Hepatic stellate cell (primary cell): ENCODE data around the gene PPP2R2D.
"Not testable (repeated sequence)": the region's sequence is repeated elsewhere in the genome, so short reads cannot be mapped to it uniquely, and the experiment has no call there.

Source experiments
- DNase-seq: peaks from one replicate; pipeline ENCODE4 v3.0.0; 2011; ENCODE audit warnings: low spot score

Gene PPP2R2D

DNA sequence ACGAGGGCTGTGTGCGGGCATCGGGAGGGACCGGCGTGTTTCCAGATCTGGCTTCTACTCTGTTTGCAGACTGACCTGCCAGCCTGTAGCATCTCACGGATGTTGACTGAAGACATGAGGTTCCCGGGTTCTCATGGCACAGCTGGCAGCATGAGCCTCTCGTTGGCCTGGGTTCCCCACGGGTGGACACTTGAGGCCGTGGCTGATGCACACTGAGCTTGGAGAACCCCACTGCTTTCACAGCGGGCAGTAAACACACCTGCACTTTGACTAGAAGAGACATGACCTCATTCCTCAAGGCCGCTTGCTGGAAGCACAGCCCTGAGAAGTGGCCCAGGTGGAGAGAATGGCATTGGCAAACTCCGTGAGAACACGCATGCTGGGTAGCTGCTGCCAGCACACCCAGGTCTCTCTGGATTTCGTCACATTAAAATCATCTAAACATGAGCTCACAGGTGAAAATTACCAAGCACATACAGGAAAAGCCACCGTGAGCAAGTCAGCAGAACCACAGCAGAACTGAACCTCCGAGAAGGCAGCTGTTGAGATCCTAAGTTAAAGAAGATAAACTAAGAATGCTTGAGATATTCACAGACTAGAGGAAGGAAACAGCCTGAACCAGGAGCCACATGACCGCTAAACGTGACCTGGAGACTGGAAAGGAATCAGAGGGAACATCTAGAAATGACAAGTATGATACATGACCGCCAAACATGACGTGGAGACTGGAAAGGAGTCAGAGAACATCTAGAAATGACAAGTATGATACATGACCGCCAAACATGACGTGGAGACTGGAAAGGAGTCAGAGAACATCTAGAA is 48.4 kb downstream of the PPP2R2D start:
- no peak for DNase-seq

DNA sequence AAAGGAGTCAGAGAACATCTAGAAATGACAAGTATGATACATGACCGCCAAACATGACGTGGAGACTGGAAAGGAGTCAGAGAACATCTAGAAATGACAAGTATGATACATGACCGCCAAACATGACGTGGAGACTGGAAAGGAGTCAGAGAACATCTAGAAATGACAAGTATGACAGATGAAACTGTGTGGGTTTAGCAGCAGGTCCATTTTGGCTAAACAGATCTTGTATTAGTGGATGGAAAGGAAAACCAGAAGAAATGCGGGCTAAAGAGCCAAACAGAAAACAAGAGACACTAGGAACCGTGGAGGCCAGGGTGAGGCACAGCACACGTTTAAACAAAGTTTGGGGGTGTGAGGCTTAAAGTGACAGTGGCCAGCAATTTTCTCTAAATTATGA is 49.1 kb downstream of the PPP2R2D start:
- not testable (repeated sequence) for DNase-seq

DNA sequence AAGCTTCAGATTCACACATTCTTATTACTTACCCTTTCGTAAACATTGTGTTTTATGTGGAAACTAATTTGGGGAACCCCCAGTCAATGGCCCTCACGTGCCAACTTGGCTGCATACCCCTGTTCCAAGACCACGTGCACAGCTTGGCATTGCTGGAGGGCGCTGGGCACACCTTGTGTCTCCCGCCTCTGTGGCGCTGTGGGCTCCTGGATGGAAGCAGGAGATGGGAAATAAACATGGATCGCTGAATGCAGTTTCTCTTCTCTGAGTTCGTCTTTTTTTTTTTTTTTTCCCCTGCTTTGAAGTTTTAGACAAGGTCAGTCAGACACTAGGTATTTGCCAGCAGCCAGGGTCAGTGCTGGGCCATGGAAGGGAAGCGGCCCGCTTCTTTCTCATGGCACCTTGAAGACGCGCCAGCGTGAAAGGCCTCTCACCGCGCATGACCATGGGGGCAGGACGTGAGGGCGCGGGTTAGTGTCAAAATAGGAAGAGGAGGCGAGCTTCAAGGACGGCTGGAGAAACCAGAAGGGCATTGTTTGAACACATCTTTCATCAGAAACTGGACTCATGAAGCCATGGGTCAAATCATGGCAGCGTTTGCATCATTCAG is 53.7 kb downstream of the PPP2R2D start:
- no peak for DNase-seq

- DNase-seq, result no peak
These were observed 55.0 kb downstream of the PPP2R2D start for GRCh38 chr10:131955591-131956340.

GRCh38 chr10:131959841-131960240 is 59.0 kb downstream of the PPP2R2D start:
- DNase-seq, result no peak

DNA sequence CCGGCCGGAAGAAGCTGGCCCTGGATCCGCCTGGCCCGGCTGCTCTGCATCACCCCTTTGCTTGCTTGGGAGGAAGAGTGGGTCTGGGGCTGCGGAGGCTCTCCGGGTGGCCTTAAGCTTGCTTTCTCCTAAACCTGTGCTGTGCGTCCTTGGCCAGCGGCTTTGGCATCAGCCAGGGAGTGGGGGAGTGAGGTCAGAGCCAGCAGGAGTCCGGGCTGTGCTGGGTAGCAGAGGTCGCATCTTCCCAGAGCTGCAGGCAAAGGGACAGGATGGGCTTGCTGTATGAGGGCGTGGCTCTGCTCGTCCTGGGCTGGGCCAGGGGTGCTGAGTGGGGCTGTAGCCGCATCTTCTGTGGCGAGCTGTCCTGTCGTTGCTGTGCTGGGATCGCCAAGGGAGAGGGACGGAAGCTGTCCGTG is 59.8 kb downstream of the PPP2R2D start:
- DNase-seq, result no peak

DNA sequence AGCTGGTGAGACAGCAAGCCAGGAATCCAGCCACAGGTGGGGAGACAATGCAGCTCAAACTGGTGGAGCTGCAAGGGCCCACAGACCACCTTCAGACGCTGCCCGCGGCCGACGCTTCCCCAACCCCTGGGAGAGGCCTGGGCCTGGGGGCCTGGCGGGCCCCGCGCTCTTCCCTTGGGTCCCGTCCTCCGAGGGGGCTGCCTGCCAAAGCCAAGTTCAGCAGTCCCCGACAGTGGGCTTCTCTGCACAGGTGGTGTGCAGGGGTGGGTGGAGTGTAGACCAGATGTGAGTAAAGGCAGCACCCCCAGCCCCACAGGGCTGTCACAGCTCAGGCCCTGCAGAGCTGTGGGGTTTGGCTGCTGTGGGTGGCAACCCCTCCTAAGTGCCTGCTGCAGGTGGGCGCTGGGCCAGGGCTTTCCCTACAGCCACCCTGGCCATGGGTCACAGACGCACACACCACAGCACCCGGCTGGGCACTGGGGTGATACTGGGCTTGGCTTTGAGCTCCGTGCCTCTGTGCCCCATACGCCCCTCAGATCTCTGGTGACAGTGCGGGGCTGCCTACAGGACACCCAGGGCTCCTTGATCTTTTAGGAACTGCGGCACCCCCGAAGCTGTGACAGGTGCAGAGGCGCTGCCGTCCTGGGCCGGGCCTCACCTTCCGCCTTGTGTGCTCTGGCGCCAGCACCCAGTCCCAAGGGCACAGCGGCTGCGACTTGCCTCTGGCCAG is 60.4 kb downstream of the PPP2R2D start:
- DNase-seq, result no peak

- DNase-seq, result no peak
These were observed 61.2 kb downstream of the PPP2R2D start for GRCh38 chr10:131961777-131962662.

DNA sequence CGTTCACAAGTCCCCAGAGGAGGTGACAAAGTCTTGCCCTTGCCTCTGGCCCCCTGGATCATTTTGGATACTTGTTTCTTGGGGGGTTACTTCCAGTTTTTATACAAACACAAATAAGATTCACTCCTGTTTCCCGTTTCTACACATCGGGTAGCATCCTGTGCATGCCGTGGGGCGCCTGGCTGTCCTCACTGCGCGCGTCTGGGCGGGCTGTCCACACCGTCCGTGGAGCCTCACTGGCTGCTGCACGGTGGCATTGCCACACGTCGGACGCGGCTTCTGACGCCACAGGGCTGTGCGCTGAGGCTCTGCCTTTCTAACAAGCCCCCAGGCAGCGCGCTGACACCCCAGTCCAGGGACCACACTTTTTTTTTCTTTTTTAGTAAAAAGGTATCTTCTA is 62.5 kb downstream of the PPP2R2D start:
- no peak for DNase-seq

- no peak for DNase-seq
These were observed 63.0 kb downstream of the PPP2R2D start for GRCh38 chr10:131963811-131964210.

GRCh38 chr10:131964298-131964697 is 63.5 kb downstream of the PPP2R2D start:
- DNase-seq, result no peak

- DNase-seq, result no peak
These were observed 68.1 kb downstream of the PPP2R2D start for GRCh38 chr10:131968949-131969348.

DNA sequence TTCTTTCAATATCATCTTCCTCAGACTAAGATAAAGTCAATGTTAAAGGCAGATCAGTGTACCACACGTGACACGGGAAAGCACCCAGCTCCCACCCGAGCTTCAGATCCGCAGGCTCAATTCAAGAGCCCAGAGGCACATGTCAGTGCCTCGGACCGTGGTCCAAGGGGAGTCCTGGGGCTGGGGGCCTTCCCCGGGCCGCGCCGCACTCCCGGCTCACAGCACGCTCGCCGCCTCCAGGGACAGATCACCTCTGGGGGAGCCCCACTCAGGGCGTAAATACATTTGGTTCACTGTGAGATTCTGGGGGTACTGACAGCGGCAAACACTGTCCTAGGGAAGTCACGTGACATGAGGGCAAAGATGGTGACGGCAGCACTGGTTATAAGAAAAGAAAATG is 70.1 kb downstream of the PPP2R2D start:
- no peak for DNase-seq

- no peak for DNase-seq
These were observed 70.8 kb downstream of the PPP2R2D start for GRCh38 chr10:131971591-131971990.

DNA sequence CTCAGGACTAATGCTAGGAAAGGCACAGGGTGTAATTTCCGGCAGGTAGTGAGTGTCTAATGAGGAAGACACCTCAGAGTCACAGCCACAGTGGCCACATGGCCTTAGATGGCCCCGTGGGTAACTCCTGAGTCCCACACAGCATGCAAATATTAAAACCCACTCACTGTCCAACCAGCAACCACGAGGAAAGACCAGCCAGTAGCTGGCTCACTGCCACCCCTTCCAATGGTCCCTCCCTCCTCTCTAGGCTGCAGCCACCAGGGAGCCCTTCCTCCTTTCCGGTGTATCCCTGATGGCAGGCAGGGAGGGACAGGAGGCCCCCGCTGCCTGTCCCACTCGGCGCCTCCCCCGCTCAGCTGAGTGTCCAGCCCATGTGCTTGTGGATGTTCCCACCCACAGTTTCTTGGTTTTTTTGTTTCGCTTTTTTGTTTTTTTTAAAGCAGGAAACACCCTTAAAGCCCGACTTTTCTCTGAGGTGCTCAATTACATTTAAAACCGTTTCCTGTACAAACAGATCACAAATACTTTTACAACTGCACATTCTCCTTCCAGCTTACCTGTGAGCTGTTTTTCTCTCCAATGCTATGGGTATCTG is 71.8 kb downstream of the PPP2R2D start:
- DNase-seq, result peak; percentile 72

DNA sequence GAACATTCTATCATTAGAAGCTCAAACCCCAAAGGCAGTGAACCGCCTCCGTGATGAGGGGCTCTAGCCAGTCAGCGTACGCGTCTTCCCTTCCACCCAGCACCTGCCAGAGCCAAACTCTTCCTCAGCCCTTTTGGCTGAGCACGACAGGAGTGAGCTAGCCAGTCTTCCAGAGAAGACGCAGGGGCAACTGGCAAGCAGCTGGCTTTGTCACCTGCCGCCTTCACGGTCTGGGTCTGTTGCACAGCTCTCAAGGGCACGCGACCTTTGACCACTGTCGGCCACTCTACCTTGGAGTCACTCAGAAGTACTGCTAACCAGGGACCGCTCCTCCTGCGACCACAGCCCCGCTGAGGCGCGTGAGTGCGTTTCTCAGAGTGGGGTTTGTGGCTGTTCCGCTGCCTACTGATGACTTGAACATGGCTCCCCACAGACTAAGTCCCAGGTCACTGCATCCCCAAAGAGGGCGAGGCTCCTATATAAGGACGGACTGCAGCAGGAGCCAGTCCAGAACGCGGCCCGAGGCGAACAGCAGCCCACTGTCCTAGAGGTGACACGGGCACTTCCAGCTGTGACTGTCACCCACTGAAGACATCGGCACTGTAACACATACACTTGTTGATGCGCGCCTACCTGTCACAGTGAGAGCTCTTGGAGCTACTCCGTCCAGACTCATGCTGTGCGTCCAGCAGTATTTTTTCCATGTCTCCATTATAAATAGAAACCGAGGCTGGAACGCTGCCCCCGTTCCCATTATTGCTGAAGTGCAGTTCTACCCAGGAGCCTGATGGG is 72.5 kb downstream of the PPP2R2D start:
- no peak for DNase-seq

GRCh38 chr10:131974034-131974817 is 73.4 kb downstream of the PPP2R2D start:
- DNase-seq, result no peak

DNA sequence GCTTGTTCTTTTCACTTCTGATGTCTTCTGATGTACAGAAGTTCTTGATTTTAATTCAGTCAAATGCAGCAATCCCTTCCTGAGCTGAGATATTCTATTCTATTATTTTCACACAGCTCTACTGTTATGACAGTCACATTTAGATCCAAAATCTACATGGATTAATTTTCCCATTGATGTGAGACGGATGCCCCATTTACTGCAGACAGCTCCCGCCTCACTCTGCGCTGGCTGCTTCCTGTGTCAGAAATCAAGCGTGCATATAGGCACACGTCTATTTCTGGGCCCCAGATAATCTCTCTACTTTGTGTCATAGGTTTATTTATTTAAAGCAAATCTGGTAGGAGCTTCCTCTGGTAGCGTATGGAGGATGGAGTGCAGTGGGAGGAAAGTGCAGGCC is 74.2 kb downstream of the PPP2R2D start:
- DNase-seq, result no peak

DNA sequence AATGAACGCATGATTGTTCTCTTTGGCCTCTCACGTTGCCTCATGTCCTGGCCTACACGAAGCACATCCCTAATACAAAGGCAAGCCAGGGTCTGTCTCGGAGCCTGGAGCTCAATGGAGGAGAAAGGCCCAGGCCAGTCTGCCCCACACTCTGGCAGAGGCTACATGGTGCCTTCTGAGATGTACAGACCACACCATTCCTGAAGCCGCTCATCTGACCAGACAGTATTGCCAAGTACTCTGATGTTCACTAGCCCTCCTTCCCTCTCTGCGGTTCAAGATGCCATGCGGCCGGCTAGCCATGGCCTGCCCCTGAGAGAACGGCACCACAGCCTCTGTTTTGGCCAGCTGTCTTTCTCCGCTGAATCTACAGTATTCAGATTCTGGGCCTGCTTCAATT is 75.0 kb downstream of the PPP2R2D start:
- no peak for DNase-seq
